Ovary (tissue), 9 donors: ENCODE results near the gene CNGA4. TPM values are rescaled to one million over a fixed set of nuclear protein-coding genes. Genes with fewer than 3 reads are reported as not detected.

Experiments used
- DNase-seq, 5 donors: peaks; one replicate each; pipeline ENCODE4 v3.0.0-alpha.2; 2019 to 2020
- H3K27ac ChIP-seq, 2 donors: fragments of 200-600 bp; one replicate each; pipeline versions ENCODE4 v1.5.1 to v1.8.0; 2019 to 2022
- H3K27me3 ChIP-seq: fragments of 200-600 bp; one replicate; pipeline ENCODE4 v1.8.0; 2022
- H3K36me3 ChIP-seq: fragments of 200-600 bp; sonication (generic); one replicate; pipeline ENCODE4 v1.5.1; 2019
- H3K4me1 ChIP-seq: one replicate; pipeline ENCODE4 v1.8.1; 2013; ENCODE audit warnings: mild to moderate bottlenecking, moderate library complexity; ENCODE audit not compliant: insufficient read depth
- H3K4me3 ChIP-seq: fragments of 200-600 bp; sonication (generic); one replicate; pipeline ENCODE4 v1.5.1; 2017
- H3K9me3 ChIP-seq, 2 donors: fragments of 200-600 bp in 1 of 2; sonication (generic) in 1 of 2; one replicate each; pipeline versions ENCODE4 v1.5.1 to v1.8.1; 2013 to 2019; ENCODE audit warnings: mild to moderate bottlenecking in 1 of 2, moderate library complexity in 1 of 2
- CTCF ChIP-seq, 3 donors: fragments of 450-650 bp in 2 of 3; fragments of 200-600 bp in 1 of 3; IDR thresholded peaks; one replicate each; pipeline versions ENCODE4 v1.5.1 to v1.8.0; 2016 to 2022; ENCODE audit warnings: antibody characterized with exemption in 3 of 3, mild to moderate bottlenecking in 1 of 3
- EP300 ChIP-seq: sonication (generic); formaldehyde crosslinking; IDR thresholded peaks from one replicate; pipeline ENCODE4 v1.6.1; 2017; ENCODE audit warnings: antibody characterized with exemption
- POLR2A ChIP-seq: fragments of 450-650 bp; IDR thresholded peaks from one replicate; pipeline ENCODE4 v1.6.1; 2017; ENCODE audit warnings: antibody characterized with exemption, mild to moderate bottlenecking, moderate library complexity
- WGBS, 3 donors: extraction: QIAGEN DNeasy Blood & Tissue Kit in 1 of 3; methylation state at CpG; one replicate each; pipeline versions ENCODE4 v1.1.5 to v1.1.7; 2013 to 2017; 5-methylcytosine and 5-hydroxymethylcytosine counted together
- intact Hi-C, 4 donors: fragments of 100-400 bp; cut with DNase I; formaldehyde crosslinking; loops; one replicate each; pipeline versions ENCODE4 v1.11.0 to v1.15.1; 2022 to 2023
- polyA plus RNA-seq, 2 donors: library from polyadenylated mRNA; stranded (reverse); fragments of 200-250 nt in 1 of 2; fragments of 350-450 nt in 1 of 2; fragmentation: Illumina TruSeq in 1 of 2; extraction: RNeasy Lipid Tissue Mini Kit (QIAGEN cat#74804) in 1 of 2; gene quantifications; one replicate each; pipeline ENCODE4 v1.2.3, GENCODE V29; 2013 to 2014
- total RNA-seq, 7 donors: library from RNA; depleted of rRNA in 2 of 7; stranded (reverse); fragments of >200 nt in 2 of 7; fragmentation: NEBNext Ultra II Directional in 3 of 7; extraction: Animal tissue kit (Norgen Biotek cat#: 25700) in 3 of 7; gene quantifications; one replicate each; pipeline versions ENCODE4 v1.1.0 to v1.2.4, GENCODE V29; 2016 to 2023
- donor health status: DM: no; HTN: no; CAD: no; lungs with moderate emphysema.
- donor health status: DM: no; HTN: no; CAD: no.
- donor health status: Bipolar disorder and iron deficiency.
- donor health status: DM: yes; HTN: yes; CAD: no.
- donor health status: DM: no; HTN: no; CAD: no.
- donor health status: DM: yes; HTN: yes; CAD: no.

CNGA4 gene
- total and polyA plus RNA-seq, 9 donors = 0.10 to 2.9 (median 0.38) TPM

GRCh38 chr11:6216501-6216900 is 22.4 kb upstream of the CNGA4 start:
- no peak overlapping the region for H3K27ac ChIP-seq
- no peaks in the 10 kb centered on the region for H3K9me3 ChIP-seq
- no peaks in the 10 kb centered on the region for H3K4me1 ChIP-seq
- no peaks in the 10 kb centered on the region for H3K27me3 ChIP-seq
- intact Hi-C loops = no loop called here
- no peak for DNase-seq
- 81 to 83% (median 81%) methylated on average over 4 of the region's 4 CpGs for WGBS, 3 donors
- TF ChIP-seq EP300 (no peak), CTCF (IDR thresholded peaks at IDR 0.05) (no peak), POLR2A (no peak)
- no peak overlapping the region for H3K4me3 ChIP-seq
- H3K36me3 ChIP-seq = no peaks in the 10 kb centered on the region

GRCh38 chr11:6217722-6218121 is 21.2 kb upstream of the CNGA4 start:
- no peak for DNase-seq
- WGBS, 3 donors = 83 to 91% (median 87%) methylated on average over 18 to 19 of the region's 19 CpGs
- Histone ChIP-seq H3K9me3 (no peaks in the 10 kb centered on the region), H3K27ac (no peak overlapping the region), H3K4me3 (no peak overlapping the region), H3K4me1 (no peaks in the 10 kb centered on the region), H3K27me3 (no peaks in the 10 kb centered on the region), H3K36me3 (no peaks in the 10 kb centered on the region)
- intact Hi-C loops = no loop called here
- TF ChIP-seq CTCF (IDR thresholded peaks at IDR 0.05) = no peak
- TF ChIP-seq POLR2A = no peak
- no peak for TF ChIP-seq EP300

- Histone ChIP-seq H3K4me3 (no peak overlapping the region), H3K9me3 (no peaks in the 10 kb centered on the region), H3K4me1 (no peaks in the 10 kb centered on the region), H3K27ac (no peak overlapping the region), H3K36me3 (no peaks in the 10 kb centered on the region), H3K27me3 (no peaks in the 10 kb centered on the region)
- 46 to 58% (median 49%) methylated on average over 2 of the region's 2 CpGs for WGBS, 3 donors
- TF ChIP-seq EP300 (no peak), POLR2A (no peak), CTCF (IDR thresholded peaks at IDR 0.05) (no peak)
- no peak for DNase-seq
- intact Hi-C loops = no loop called here
Measured at GRCh38 chr11:6219359-6219758, 19.5 kb upstream of the CNGA4 start.

- TF ChIP-seq POLR2A = no peak
- no peak for TF ChIP-seq CTCF (IDR thresholded peaks at IDR 0.05)
- TF ChIP-seq EP300 = no peak
- DNase-seq = no peak
- no peaks in the 10 kb centered on the region for H3K36me3 ChIP-seq
- H3K4me3 ChIP-seq = no peak overlapping the region
- intact Hi-C loops = no loop called here
- WGBS, 3 donors = 95 to 97% (median 95%) methylated on average over 17 of the region's 17 CpGs
- H3K4me1 ChIP-seq = peaks cover 5% of the 10 kb centered on the region
- H3K27ac ChIP-seq = no peak overlapping the region
- no peaks in the 10 kb centered on the region for H3K9me3 ChIP-seq
- no peaks in the 10 kb centered on the region for H3K27me3 ChIP-seq
Measured at GRCh38 chr11:6223854-6224253, 15.0 kb upstream of the CNGA4 start.

- no peak overlapping the region for H3K27ac ChIP-seq
- H3K9me3 ChIP-seq = no peaks in the 10 kb centered on the region
- H3K36me3 ChIP-seq = no peaks in the 10 kb centered on the region
- no peak for DNase-seq
- no peaks in the 10 kb centered on the region for H3K27me3 ChIP-seq
- H3K4me1 ChIP-seq = peaks cover 5% of the 10 kb centered on the region
- TF ChIP-seq POLR2A (no peak), EP300 (no peak), CTCF (IDR thresholded peaks at IDR 0.05) (no peak)
- 91 to 95% (median 91%) methylated on average over 3 of the region's 3 CpGs for WGBS, 3 donors
- intact Hi-C loops = no loop called here
- no peak overlapping the region for H3K4me3 ChIP-seq
Measured at GRCh38 chr11:6224421-6224820, 14.5 kb upstream of the CNGA4 start.
